Caco-2 (cell line): ENCODE results near the gene CROCC2. TPM values are rescaled to one million over a fixed set of nuclear protein-coding genes. Genes with fewer than 3 reads are reported as not detected.

Source experiments
- BruUV-seq: library from RNA; stranded (reverse); fragments of 400-500 nt; replicated peaks from 2 replicates; lab custom pipeline; 2021; lab: Mats Ljungman, UMichigan
- CTCF ChIA-PET: fragments of 300-600 bp; sonication (Branson Sonifier 250); formaldehyde crosslinking; loops from one replicate; lab custom pipeline; 2022; ENCODE audit warnings: antibody characterized with exemption; lab: Charles Lee
- POLR2A ChIA-PET: fragments of 300-600 bp; sonication (Branson Sonifier 250); formaldehyde crosslinking; loops from one replicate; lab custom pipeline; 2022; ENCODE audit warnings: antibody characterized with exemption; lab: Charles Lee
- DNase-seq, 2 experiments: peaks; one replicate each; pipeline versions ENCODE4 v3.0.0 to v3.0.0-alpha.2; 2020 to 2022
- H3K27me3 ChIP-seq: replicated peaks from 2 replicates; pipeline ENCODE4 v1.6.0; 2011; ENCODE audit warnings: low read length; ENCODE audit not compliant: control insufficient read depth, insufficient read depth
- H3K36me3 ChIP-seq: 2 replicates; pipeline ENCODE4 v1.5.1; 2011; ENCODE audit warnings: low read length; ENCODE audit not compliant: control insufficient read depth, insufficient read depth
- H3K4me1 ChIP-seq: fragments of 250-450 bp; sonication (Bioruptor Pico); 2 replicates; pipeline ENCODE4 v1.5.1; 2020; ENCODE audit warnings: mild to moderate bottlenecking
- H3K4me3 ChIP-seq: 2 replicates; pipeline ENCODE4 v1.5.1; 2011; ENCODE audit warnings: low read depth, mild to moderate bottlenecking, control low read depth, low read length
- H3K9me3 ChIP-seq: fragments of 250-450 bp; sonication (Bioruptor Pico); 2 replicates; pipeline ENCODE4 v1.5.1; 2020; ENCODE audit warnings: mild to moderate bottlenecking, moderate library complexity
- H3K27ac Mint-ChIP-seq: one replicate; pipeline ENCODE4 v1.8.0; 2022; ENCODE audit warnings: mixed read lengths; ENCODE audit not compliant: unreplicated experiment
- H3K27me3 Mint-ChIP-seq: one replicate; pipeline ENCODE4 v1.8.0; 2022; ENCODE audit warnings: mixed read lengths; ENCODE audit not compliant: insufficient read depth, unreplicated experiment
- H3K36me3 Mint-ChIP-seq: one replicate; pipeline ENCODE4 v1.8.0; 2022; ENCODE audit warnings: mild to moderate bottlenecking, mixed read lengths; ENCODE audit not compliant: insufficient read depth, unreplicated experiment
- H3K4me1 Mint-ChIP-seq: one replicate; pipeline ENCODE4 v1.8.0; 2022; ENCODE audit warnings: low read depth, mixed read lengths; ENCODE audit not compliant: unreplicated experiment
- H3K4me3 Mint-ChIP-seq: one replicate; pipeline ENCODE4 v1.8.0; 2022; ENCODE audit warnings: mild to moderate bottlenecking, moderate library complexity, mixed read lengths; ENCODE audit not compliant: unreplicated experiment
- H3K9me3 Mint-ChIP-seq: one replicate; pipeline ENCODE4 v1.8.0; 2022; ENCODE audit warnings: mixed read lengths; ENCODE audit not compliant: unreplicated experiment
- CTCF ChIP-seq, 2 experiments: fragments of 200-600 bp in 1 of 2; IDR thresholded peaks; 1 replicate in 1 of 2; 2 replicates in 1 of 2; pipeline versions ENCODE4 v1.5.1 to v1.8.0; 2011 to 2022; ENCODE audit warnings: antibody characterized with exemption in 1 of 2, control low read depth in 1 of 2, inconsistent platforms in 1 of 2, low read depth in 1 of 2, low read length in 1 of 2, mild to moderate bottlenecking in 1 of 2, moderate library complexity in 1 of 2; ENCODE audit not compliant: insufficient read depth in 1 of 2, severe bottlenecking in 1 of 2, unreplicated experiment in 1 of 2
- intact Hi-C: fragments of 100-400 bp; cut with micrococcal nuclease; formaldehyde crosslinking; loops from one replicate; pipeline ENCODE4 v1.10.0; 2022; ENCODE audit not compliant: unreplicated experiment
- total RNA-seq: library from RNA; stranded (reverse); gene quantifications from 2 replicates; pipeline ENCODE4 v1.2.3, GENCODE V29; 2022

The CROCC2 gene
- total RNA-seq, 1 experiment from 2014 or later, result not detected

DNA sequence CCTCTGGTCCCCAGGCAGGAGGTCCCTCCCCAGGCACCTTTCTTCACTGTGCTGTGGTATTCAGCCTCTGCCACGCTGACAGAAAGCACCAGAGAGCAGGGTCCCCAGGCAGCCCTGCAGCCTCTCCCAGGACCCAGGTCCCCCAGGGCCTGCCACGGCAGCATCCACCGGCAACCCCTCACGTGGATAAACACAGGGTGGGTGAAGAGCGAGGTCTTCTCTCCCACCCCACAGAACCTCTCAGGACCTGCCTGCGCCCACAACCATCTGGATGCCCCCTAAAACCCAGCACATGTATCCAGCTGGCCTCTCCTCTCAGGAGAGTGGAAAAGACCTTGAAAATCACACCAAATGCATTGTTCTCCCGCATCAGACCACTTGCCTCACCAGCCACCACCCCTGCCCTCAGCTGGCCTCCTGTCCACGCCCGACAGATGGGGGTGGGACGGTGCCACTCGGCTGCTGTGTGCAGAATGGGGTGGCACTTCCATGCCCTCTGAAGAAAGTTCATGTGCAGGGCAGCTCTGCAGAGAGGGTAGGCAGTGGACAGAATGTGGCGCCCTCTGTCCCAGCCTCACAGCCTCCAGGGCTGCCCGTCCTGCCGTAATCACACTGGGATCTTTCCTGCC, 4.0 kb upstream of the CROCC2 start:
- ChIA-PET POLR2A (no interaction called here), CTCF (interaction anchor here (1.0 to 1.4 kb wide), 4 partner anchors 12 to 248 kb away, joined by 3 to 6 read pairs (median 3); partner anchors contain the start of gene PASK)
- TF ChIP-seq CTCF (IDR thresholded peaks at IDR 0.05; ENCODE audit: insufficient read depth in 1 of 2, low read depth in 1 of 2, low read length in 1 of 2, severe bottlenecking in 1 of 2, unreplicated experiment in 1 of 2), result no peak
- peaks cover 31% of the 10 kb centered on the region for H3K4me1 ChIP-seq
- H3K36me3 Mint-ChIP-seq, result peaks cover 15% of the 10 kb centered on the region
- H3K4me3 Mint-ChIP-seq, result no peak overlapping the region
- no peaks in the 10 kb centered on the region for H3K36me3 ChIP-seq
- H3K27me3 Mint-ChIP-seq, result no peaks in the 10 kb centered on the region
- H3K27ac Mint-ChIP-seq, result peak overlapping the region; percentile 63
- no peaks in the 10 kb centered on the region for H3K9me3 Mint-ChIP-seq
- peaks cover 26% of the 10 kb centered on the region for H3K4me1 Mint-ChIP-seq
- no peaks in the 10 kb centered on the region for H3K27me3 ChIP-seq
- BruUV-seq, result no TSS peak
- DNase-seq, result no peak
- intact Hi-C loops, result loop anchor here (2.0 kb wide), 1 partner anchor 45 kb away; no protein-coding TSS in a partner anchor
- H3K4me3 ChIP-seq, result no peak overlapping the region
- H3K9me3 ChIP-seq, result no peaks in the 10 kb centered on the region

DNA sequence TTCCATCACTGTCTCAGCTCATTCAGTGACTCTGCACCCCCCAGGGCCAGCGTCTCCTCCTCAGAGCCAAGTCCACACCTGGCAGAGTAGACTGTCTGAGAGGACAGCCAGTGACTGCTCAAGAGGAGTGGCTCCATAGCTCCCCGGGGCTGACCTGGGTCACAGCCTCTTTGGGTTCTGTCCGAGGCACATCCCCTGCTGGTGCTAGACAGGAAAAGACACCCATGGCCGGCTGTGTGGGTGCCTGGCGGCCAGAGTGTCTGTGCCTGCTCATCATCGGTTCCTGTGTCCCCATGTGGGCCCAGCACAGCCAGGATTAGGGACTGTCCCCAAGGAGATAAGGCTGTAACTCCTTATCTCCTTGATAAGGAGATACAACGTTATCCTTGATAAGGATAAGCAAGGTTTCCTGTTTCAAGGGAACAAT, 3.5 kb upstream of the CROCC2 start:
- no TSS peak for BruUV-seq
- no peak overlapping the region for H3K4me3 ChIP-seq
- H3K27me3 ChIP-seq, result no peaks in the 10 kb centered on the region
- no peaks in the 10 kb centered on the region for H3K9me3 ChIP-seq
- TF ChIP-seq CTCF (IDR thresholded peaks at IDR 0.05; ENCODE audit: insufficient read depth in 1 of 2, low read depth in 1 of 2, low read length in 1 of 2, severe bottlenecking in 1 of 2, unreplicated experiment in 1 of 2), result no peak
- peaks cover 25% of the 10 kb centered on the region for H3K4me1 ChIP-seq
- peak; percentile 74 to 84 for DNase-seq
- ChIA-PET POLR2A (no interaction called here), CTCF (interaction anchor here (1.0 to 1.4 kb wide), 4 partner anchors 12 to 247 kb away, joined by 3 to 6 read pairs (median 3); partner anchors contain the start of gene PASK)
- Mint-ChIP-seq H3K27ac (peak overlapping the region; percentile 63), H3K4me1 (peaks cover 21% of the 10 kb centered on the region), H3K36me3 (peaks cover 15% of the 10 kb centered on the region), H3K9me3 (no peaks in the 10 kb centered on the region), H3K27me3 (no peaks in the 10 kb centered on the region), H3K4me3 (no peak overlapping the region)
- intact Hi-C loops, result loop anchor here (2.0 kb wide), 1 partner anchor 46 kb away; no protein-coding TSS in a partner anchor
- no peaks in the 10 kb centered on the region for H3K36me3 ChIP-seq

GRCh38 chr2:240903191-240904060, 2.7 kb upstream of the CROCC2 start:
- H3K4me1 Mint-ChIP-seq, result peaks cover 14% of the 10 kb centered on the region
- H3K27me3 ChIP-seq, result no peaks in the 10 kb centered on the region

More at GRCh38 chr2:240903191-240904060, 2.7 kb upstream of the CROCC2 start:
- Mint-ChIP-seq H3K4me3 (no peak overlapping the region), H3K27me3 (no peaks in the 10 kb centered on the region), H3K27ac (peak overlapping the region; percentile 63), H3K36me3 (peaks cover 15% of the 10 kb centered on the region), H3K9me3 (no peaks in the 10 kb centered on the region)
- no TSS peak for BruUV-seq
- CTCF ChIA-PET, result interaction anchor here (1.0 to 1.4 kb wide), 4 partner anchors 11 to 246 kb away, joined by 3 to 6 read pairs (median 3); partner anchors contain the start of gene PASK
- no peak for TF ChIP-seq CTCF (IDR thresholded peaks at IDR 0.05; ENCODE audit: insufficient read depth in 1 of 2, low read depth in 1 of 2, low read length in 1 of 2, severe bottlenecking in 1 of 2, unreplicated experiment in 1 of 2)
- no peaks in the 10 kb centered on the region for H3K36me3 ChIP-seq
- POLR2A ChIA-PET, result no interaction called here
- intact Hi-C loops, result loop anchor here (2.0 kb wide), 1 partner anchor 47 kb away; no protein-coding TSS in a partner anchor
- no peak overlapping the region for H3K4me3 ChIP-seq
- DNase-seq, result no peak
- H3K9me3 ChIP-seq, result no peaks in the 10 kb centered on the region
- H3K4me1 ChIP-seq, result peaks cover 17% of the 10 kb centered on the region
